Hematopoietic multipotent progenitor cell treated with erythropoietin and hydrocortisone succinate and interleukin-3 and kit ligand, for 4 days (in vitro differentiated cells): ENCODE data around the gene SLC38A5.
"Not testable (repeated sequence)": the region's sequence is repeated elsewhere in the genome, so short reads cannot be mapped to it uniquely, and the experiment has no call there.

Source experiments
- DNase-seq: peaks from one replicate; pipeline ENCODE4 v3.0.0-alpha.2; 2015

The SLC38A5 gene

DNA sequence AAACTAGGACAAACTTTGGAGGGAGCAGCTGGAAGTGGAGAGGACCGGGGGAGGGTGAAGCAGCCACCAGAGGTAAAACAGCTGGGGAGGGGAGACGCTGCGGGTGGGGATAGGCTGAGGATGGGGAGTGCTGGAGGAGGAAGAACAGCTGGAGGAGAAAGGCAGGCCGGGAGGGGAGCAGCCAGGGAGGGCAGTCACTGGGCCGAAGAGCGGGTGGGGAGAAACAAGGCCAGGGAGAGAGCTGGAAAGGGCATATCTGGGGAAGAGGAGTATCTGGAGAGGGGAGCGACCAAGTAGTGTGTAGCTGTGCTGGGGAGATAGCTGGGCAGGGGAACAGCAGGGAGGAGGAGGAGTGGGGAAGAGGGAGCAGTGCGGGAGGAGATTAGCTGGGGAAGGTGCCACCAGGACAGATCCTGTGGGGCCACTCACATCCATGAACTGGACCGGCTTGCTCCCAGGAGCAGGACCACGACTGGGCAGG, 2.7 kb downstream of the SLC38A5 start:
- DNase-seq = peak; percentile 61

DNA sequence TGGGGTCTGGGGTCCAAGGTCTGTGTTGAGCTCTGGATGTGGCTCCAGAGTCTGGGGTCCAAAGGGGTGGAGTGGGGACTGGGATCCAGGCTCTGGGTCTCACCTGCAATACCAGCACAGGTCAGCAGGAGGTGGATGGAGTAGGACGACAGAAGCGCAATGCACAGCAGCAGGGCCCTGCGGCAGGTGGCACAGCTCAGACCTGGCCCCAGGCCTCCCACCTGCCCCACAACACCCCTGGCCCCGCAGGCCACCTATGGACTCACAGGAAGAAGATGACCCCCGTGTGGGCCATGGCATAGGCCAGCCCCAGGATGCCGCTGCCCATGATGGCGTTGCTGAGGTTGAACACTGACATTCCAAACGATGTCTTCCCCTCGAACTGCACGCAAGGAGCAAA, 3.4 kb downstream of the SLC38A5 start:
- peak; percentile 25 for DNase-seq

DNA sequence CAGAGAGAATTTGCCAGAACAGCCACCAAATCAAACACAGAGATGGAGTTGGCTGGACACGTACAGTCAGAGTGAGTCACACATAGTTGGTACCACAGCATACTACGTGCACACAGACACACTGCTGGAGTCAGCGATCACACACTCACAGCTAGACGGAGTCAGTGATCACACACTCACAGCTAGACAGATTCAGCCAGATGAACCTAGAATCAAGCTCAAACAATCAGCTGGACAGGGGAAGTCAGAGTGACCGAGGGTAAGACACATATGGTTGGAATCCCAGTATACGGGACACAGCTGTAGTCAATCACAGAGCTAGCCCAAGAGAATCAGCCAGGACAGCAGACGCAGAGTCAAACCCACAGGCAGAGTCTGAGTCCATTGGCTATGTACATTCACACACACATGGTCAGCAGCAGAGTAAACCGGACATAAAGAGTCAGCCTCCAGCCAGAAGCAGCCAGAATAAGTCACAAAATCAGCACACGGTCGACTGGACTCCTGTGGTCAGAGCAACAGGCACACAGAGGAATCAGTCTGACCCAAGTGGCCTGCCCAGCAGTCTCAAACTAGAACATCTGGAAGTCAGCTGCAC, 4.6 kb downstream of the SLC38A5 start:
- DNase-seq = no peak

GRCh38 chrX:48461830-48462229, 8.2 kb downstream of the SLC38A5 start:
- DNase-seq = no peak

DNA sequence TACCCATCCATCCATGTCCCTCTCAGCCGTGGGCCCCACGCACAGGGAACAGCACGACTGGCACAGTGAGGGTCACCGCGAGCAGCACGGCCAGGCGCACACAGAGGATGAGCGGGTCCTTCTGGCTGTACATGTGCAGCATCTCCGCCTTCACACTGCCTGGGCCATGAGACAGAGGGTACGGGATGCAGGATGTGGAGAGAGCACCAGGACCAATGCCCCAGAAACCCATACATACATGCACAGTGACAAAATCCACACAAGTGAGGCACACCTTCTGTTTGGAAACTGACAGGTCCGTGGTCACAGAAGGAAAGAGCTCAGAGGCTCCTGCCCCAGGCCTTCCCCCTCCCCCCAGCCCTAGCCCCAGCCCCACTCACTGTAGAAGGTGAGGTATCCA, 9.5 kb downstream of the SLC38A5 start:
- DNase-seq = no peak

DNA sequence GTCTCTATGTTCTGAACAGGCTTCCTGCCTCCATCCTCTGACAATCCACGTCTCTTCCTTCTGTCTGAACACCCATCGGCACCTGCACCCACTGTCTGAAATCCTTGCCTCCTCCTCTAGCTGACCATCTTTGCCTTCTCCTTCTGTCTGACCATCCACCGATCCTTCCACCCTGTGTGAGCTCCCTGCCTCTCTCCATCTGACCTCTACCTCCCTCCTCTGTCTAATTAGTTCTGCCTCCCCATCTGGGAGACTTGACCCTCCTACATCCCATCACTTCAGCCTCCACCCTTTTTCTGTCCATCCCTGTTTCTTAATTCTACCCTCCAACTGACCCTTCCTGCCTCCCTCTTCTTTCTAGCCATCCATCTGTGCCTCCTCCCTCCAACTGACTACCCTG, 10.0 kb downstream of the SLC38A5 start:
- no peak for DNase-seq

DNA sequence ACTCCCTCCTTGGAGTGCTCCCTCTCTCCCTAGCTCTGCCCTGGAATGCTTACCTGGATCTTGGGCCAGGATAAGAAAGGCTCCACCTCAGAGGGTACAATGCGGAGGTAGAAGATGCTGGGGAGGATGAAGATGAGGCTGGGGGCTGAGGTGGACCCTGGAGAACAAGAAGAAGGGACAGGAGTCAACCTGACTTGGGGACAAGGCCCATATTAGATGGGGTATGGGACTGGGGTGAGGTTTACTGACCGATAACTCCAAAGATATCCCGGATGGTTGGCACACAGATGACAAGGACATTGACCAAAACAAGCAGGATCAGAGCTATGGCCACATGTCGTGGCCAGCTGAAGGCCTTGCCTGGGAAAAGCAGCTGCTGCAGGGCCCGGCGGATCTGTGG, 10.6 kb downstream of the SLC38A5 start:
- DNase-seq = no peak

GRCh38 chrX:48458711-48459110, 11.3 kb downstream of the SLC38A5 start:
- DNase-seq = no peak

DNA sequence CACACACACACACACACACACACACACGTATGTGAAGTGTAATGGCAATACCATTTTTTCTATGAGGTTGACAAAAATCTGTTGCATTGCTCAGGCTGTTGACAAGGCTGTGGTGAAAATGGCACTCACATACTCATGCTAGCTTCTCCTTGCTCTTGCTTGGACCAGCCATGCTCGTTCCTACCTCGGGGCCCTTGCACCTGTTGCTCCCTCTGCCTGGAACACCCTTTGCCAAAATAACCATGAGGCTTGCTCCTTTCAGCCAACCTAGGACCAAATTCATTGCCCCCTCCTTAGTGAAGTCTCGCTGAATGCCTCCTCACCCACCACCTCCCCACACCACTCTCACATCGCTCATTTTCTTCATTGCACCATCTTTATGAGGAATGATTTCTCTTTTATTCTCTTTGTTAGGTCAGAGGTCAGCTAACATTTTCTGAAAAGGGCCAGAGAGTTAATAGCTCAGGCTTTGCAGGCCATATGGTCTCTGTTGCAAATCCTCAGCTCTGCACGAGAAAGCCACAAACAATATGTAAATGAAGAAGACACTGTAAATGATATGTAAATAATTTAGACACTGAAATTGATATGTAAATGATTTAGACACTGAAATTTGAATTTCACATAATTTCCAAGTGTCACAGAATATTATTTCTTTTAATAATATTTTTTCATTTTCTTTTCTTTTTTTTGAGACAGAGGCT, 13.3 kb downstream of the SLC38A5 start:
- no peak for DNase-seq

- peak; percentile 64 for DNase-seq
These were observed 18.4 kb downstream of the SLC38A5 start for GRCh38 chrX:48451708-48452107.

GRCh38 chrX:48450076-48450475, 20.0 kb downstream of the SLC38A5 start:
- no peak for DNase-seq

DNA sequence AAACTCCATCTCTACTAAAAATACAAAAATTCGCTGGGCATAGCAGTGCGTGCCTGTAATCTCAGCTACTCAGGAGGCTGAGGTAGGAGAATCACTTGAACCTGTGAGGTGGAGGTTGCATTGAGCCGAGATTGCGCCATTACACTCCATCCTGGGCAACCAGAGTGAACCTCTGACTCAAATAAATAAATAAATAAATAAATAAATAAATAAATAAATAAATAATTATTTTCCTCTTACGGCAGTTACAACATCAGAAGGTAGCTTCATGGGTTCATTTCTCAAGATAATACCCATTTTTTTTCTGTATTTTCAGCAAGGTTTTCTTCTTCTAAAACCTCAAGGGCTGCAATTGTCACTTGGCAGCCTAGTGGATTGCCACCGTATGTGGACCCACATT, 22.9 kb downstream of the SLC38A5 start:
- DNase-seq = not testable (repeated sequence)

GRCh38 chrX:48433713-48434112, 36.3 kb downstream of the SLC38A5 start:
- DNase-seq = not testable (repeated sequence)

- not testable (repeated sequence) for DNase-seq
These were observed 39.9 kb downstream of the SLC38A5 start for GRCh38 chrX:48430166-48430565.

DNA sequence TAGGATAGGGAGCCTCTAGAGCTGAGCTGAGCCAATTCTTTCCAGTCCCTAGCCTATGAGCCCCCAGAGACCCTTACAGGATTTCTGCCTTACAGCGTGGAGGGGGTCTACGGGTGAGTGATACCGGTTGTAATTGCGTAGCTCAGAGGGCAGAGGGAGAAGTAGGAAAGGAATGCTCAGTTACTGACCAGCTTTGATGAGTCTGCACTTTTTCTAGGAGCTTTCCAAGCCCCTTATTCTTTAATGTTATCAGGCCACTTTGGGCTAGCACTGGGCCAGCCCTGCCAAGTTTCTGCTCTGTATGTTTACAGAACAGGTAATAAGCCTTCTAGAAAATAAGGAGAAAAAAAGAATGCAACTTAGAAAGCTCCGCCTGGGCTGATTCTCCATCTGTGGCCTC, 40.5 kb downstream of the SLC38A5 start:
- DNase-seq = not testable (repeated sequence)

GRCh38 chrX:48427027-48427716, 42.9 kb downstream of the SLC38A5 start:
- DNase-seq = not testable (repeated sequence)

DNA sequence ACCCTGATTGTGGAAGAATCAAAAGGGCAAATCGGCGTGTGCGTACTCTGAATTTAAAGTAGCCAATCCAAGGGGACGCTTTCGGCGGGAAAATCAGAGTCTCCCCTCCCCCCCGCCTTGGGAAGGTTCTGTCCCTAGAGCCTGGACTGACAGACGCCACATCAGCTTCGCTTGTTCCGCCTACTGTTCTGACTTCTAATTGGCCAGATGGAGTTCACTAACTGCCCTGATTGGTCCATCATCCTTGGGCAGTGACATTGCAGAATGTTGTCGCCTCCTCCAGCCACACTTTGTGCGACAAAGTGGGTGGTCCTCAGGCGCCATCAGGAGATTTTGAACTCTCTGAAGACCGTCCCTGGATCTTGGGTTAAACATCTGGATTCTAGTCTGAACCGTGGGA, 58.2 kb downstream of the SLC38A5 start, which contains the start of gene SSX4B:
SSX4B (minus strand) TSS at position 101 of the 400 bp plus-strand sequence. CDS start 588 bp downstream, outside the sequence.
- not testable (repeated sequence) for DNase-seq
